Naive thymus-derived CD4-positive, alpha-beta T cell (primary cell): ENCODE results near the gene WNT4. TPM values are rescaled to one million over a fixed set of nuclear protein-coding genes. Genes with fewer than 3 reads are reported as not detected.

Experiments used
- ATAC-seq: fragments of 150-1000 bp; cut with Tn5 transposase; 2 replicates; pipeline ENCODE4 v1.10.0; 2021; ENCODE audit warnings: mild to moderate bottlenecking, moderate library complexity
- CTCF ChIA-PET: fragments of 350-600 bp; sonication (Branson Sonifier 250); formaldehyde crosslinking; loops from one replicate; lab custom pipeline; 2021; ENCODE audit warnings: antibody characterized with exemption; lab: Charles Lee
- POLR2A ChIA-PET: fragments of 350-600 bp; sonication (Branson Sonifier 250); formaldehyde crosslinking; loops from one replicate; lab custom pipeline; 2021; ENCODE audit warnings: antibody characterized with exemption, inconsistent platforms; lab: Charles Lee
- DNase-seq, 9 donors: peaks; one replicate each; pipeline versions ENCODE4 v3.0.0 to v3.0.0-alpha.2; 2020 to 2022; ENCODE audit warnings: mixed read lengths in 1 of 9
- H3K27ac ChIP-seq: one replicate; pipeline ENCODE4 v1.7.0; 2013; ENCODE audit warnings: mild to moderate bottlenecking, low read depth, low read length, moderate library complexity
- H3K27me3 ChIP-seq, 2 donors: one replicate each; pipeline ENCODE4 v1.7.0; 2013; ENCODE audit warnings: low read length in 2 of 2, mild to moderate bottlenecking in 2 of 2, moderate library complexity in 2 of 2; ENCODE audit not compliant: control insufficient read depth in 2 of 2, insufficient read depth in 2 of 2
- H3K36me3 ChIP-seq, 3 experiments: 1 replicate in 2 of 3; 2 replicates in 1 of 3; pipeline ENCODE4 v1.7.0; 2013; ENCODE audit warnings: low read length in 3 of 3, mild to moderate bottlenecking in 3 of 3, moderate library complexity in 1 of 3; ENCODE audit not compliant: insufficient read depth in 3 of 3, control insufficient read depth in 2 of 3
- H3K4me1 ChIP-seq, 2 donors: one replicate each; pipeline ENCODE4 v1.7.0; 2013; ENCODE audit warnings: low read length in 2 of 2, mild to moderate bottlenecking in 2 of 2, moderate library complexity in 1 of 2; ENCODE audit not compliant: control insufficient read depth in 2 of 2, insufficient read depth in 2 of 2
- H3K4me3 ChIP-seq: 2 replicates; pipeline ENCODE4 v1.7.0; 2013; ENCODE audit warnings: mild to moderate bottlenecking, low read length
- H3K9me3 ChIP-seq, 3 experiments: 1 replicate in 2 of 3; 2 replicates in 1 of 3; pipeline ENCODE4 v1.7.0; 2013; ENCODE audit warnings: low read length in 3 of 3; ENCODE audit not compliant: control insufficient read depth in 2 of 3
- H3K27ac Mint-ChIP-seq, 9 donors: one replicate each; pipeline ENCODE4 v1.8.0; 2020 to 2022; ENCODE audit warnings: mixed read lengths in 9 of 9, mild to moderate bottlenecking in 8 of 9, moderate library complexity in 5 of 9, inconsistent platforms in 2 of 9
- H3K27me3 Mint-ChIP-seq, 5 donors: one replicate each; pipeline ENCODE4 v1.8.0; 2021 to 2022; ENCODE audit warnings: mixed read lengths in 5 of 5, mild to moderate bottlenecking in 1 of 5
- H3K36me3 Mint-ChIP-seq, 5 donors: one replicate each; pipeline ENCODE4 v1.8.0; 2020 to 2022; ENCODE audit warnings: mixed read lengths in 5 of 5, mild to moderate bottlenecking in 3 of 5, inconsistent platforms in 1 of 5
- H3K4me1 Mint-ChIP-seq, 7 donors: one replicate each; pipeline ENCODE4 v1.8.0; 2020 to 2022; ENCODE audit warnings: mixed read lengths in 7 of 7, mild to moderate bottlenecking in 3 of 7, inconsistent platforms in 1 of 7
- H3K4me3 Mint-ChIP-seq, 10 donors: one replicate each; pipeline ENCODE4 v1.8.0; 2020 to 2022; ENCODE audit warnings: mild to moderate bottlenecking in 10 of 10, mixed read lengths in 10 of 10, moderate library complexity in 6 of 10, inconsistent platforms in 2 of 10
- H3K9me3 Mint-ChIP-seq, 11 donors: one replicate each; pipeline ENCODE4 v1.8.0; 2020 to 2022; ENCODE audit warnings: mixed read lengths in 11 of 11, mild to moderate bottlenecking in 4 of 11, inconsistent platforms in 1 of 11, moderate library complexity in 1 of 11
- intact Hi-C, 2 donors: fragments of 100-400 bp; cut with micrococcal nuclease; formaldehyde crosslinking; loops; one replicate each; pipeline ENCODE4 v1.15.1; 2023
- polyA plus RNA-seq, 2 donors: library from polyadenylated mRNA; unstranded; fragments of 300-500 nt; fragmentation: Illumina TruSeq; gene quantifications; one replicate each; pipeline ENCODE4 v1.2.3, GENCODE V29; 2021
- total RNA-seq, 6 experiments: library from RNA in 5 of 6; stranded (reverse) in 5 of 6; gene quantifications; 1 replicate in 5 of 6; 2 replicates in 1 of 6; pipeline ENCODE4 v1.2.3 and lab custom pipeline; 2021 to 2026

The WNT4 gene
- total and polyA plus RNA-seq, 7 experiments from 2014 or later: 0.05 TPM; not detected in 6

GRCh38 chr1:22115286-22115685, 27.6 kb downstream of the WNT4 start:
- Histone ChIP-seq H3K27ac (no peak overlapping the region), H3K4me3 (no peak overlapping the region), H3K27me3 (no peaks in the 10 kb centered on the region), H3K4me1 (no peaks in the 10 kb centered on the region), H3K36me3 (peaks cover 0 to 84% (median 3%) of the 10 kb centered on the region in 3 experiments), H3K9me3 (no peaks in the 10 kb centered on the region)
- CTCF ChIA-PET: interaction anchor here (1.3 kb wide), 1 partner anchor 10 kb away, joined by 6 read pairs; no protein-coding TSS in a partner anchor
- POLR2A ChIA-PET: no interaction called here
- intact Hi-C loops: no loop called here
- Mint-ChIP-seq H3K36me3 (peaks cover 0 to 35% (median 10%) of the 10 kb centered on the region in 5 donors), H3K9me3 (no peaks in the 10 kb centered on the region), H3K4me1 (peaks cover 22 to 44% (median 39%) of the 10 kb centered on the region in 7 donors), H3K4me3 (no peak overlapping the region), H3K27ac (peak overlapping the region in 8 of 9 donors; percentile 32 to 89 (median 79)), H3K27me3 (no peaks in the 10 kb centered on the region)
- no peak for DNase-seq
- ATAC-seq: no peak

- H3K27ac Mint-ChIP-seq: peak overlapping the region in 6 of 9 donors; percentile 2 to 89 (median 66)
- H3K4me3 ChIP-seq: no peak overlapping the region
- H3K36me3 ChIP-seq: peaks cover 0 to 77% (median 3%) of the 10 kb centered on the region in 3 experiments
- H3K9me3 Mint-ChIP-seq: no peaks in the 10 kb centered on the region
- no peaks in the 10 kb centered on the region for H3K27me3 ChIP-seq
- H3K27ac ChIP-seq: no peak overlapping the region
- peaks cover 22 to 45% (median 40%) of the 10 kb centered on the region in 7 donors for H3K4me1 Mint-ChIP-seq
- no peak overlapping the region for H3K4me3 Mint-ChIP-seq
- ChIA-PET POLR2A (interaction anchor here (0.6 kb wide), 1 partner anchor 8 kb away, joined by 3 read pairs; no protein-coding TSS in a partner anchor), CTCF (interaction anchor here (0.6 to 1.3 kb wide), 2 partner anchors 9 to 232 kb away, joined by 3 to 6 read pairs; no protein-coding TSS in a partner anchor)
- no peaks in the 10 kb centered on the region for H3K9me3 ChIP-seq
- no peak for DNase-seq
- no peaks in the 10 kb centered on the region for H3K4me1 ChIP-seq
- ATAC-seq: no peak
- peaks cover 0 to 31% (median 10%) of the 10 kb centered on the region in 5 donors for H3K36me3 Mint-ChIP-seq
- H3K27me3 Mint-ChIP-seq: no peaks in the 10 kb centered on the region
- intact Hi-C loops: no loop called here
Measured at GRCh38 chr1:22114083-22115012, 28.5 kb downstream of the WNT4 start.

GRCh38 chr1:22112554-22112953, 30.3 kb downstream of the WNT4 start:
- H3K27ac ChIP-seq: no peak overlapping the region
- peaks cover 30 to 56% (median 52%) of the 10 kb centered on the region in 7 donors for H3K4me1 Mint-ChIP-seq
- H3K27me3 Mint-ChIP-seq: no peaks in the 10 kb centered on the region
- H3K4me1 ChIP-seq: no peaks in the 10 kb centered on the region
- no peaks in the 10 kb centered on the region for H3K27me3 ChIP-seq
- H3K36me3 ChIP-seq: peaks cover 0 to 75% (median 3%) of the 10 kb centered on the region in 3 experiments
- DNase-seq (no peak), ATAC-seq (no peak)
- intact Hi-C loops: no loop called here
- no peak overlapping the region for H3K4me3 ChIP-seq
- peaks cover 0 to 37% (median 9%) of the 10 kb centered on the region in 5 donors for H3K36me3 Mint-ChIP-seq
- peak overlapping the region in 6 of 9 donors; percentile 28 to 82 (median 68) for H3K27ac Mint-ChIP-seq
- ChIA-PET CTCF (interaction anchor here (0.7 kb wide), 1 partner anchor 93 kb away, joined by 4 read pairs; no protein-coding TSS in a partner anchor), POLR2A (interaction anchor here (0.6 kb wide), 1 partner anchor 73 kb away, joined by 3 read pairs; no protein-coding TSS in a partner anchor)
- H3K9me3 ChIP-seq: no peaks in the 10 kb centered on the region
- H3K4me3 Mint-ChIP-seq: no peak overlapping the region
- no peaks in the 10 kb centered on the region for H3K9me3 Mint-ChIP-seq

GRCh38 chr1:22111620-22112019, 31.3 kb downstream of the WNT4 start:
- H3K4me1 Mint-ChIP-seq: peaks cover 28 to 63% (median 49%) of the 10 kb centered on the region in 7 donors
- H3K9me3 ChIP-seq: no peaks in the 10 kb centered on the region
- intact Hi-C loops: no loop called here
- H3K36me3 ChIP-seq: peaks cover 0 to 69% (median 3%) of the 10 kb centered on the region in 3 experiments
- CTCF ChIA-PET: interaction anchor here (0.6 kb wide), 2 partner anchors 311 to 1385 kb away, joined by 3 read pairs; no protein-coding TSS in a partner anchor
- POLR2A ChIA-PET: no interaction called here
- ATAC-seq (no peak), DNase-seq (no peak)
- H3K36me3 Mint-ChIP-seq: peaks cover 0 to 37% (median 9%) of the 10 kb centered on the region in 5 donors
- no peak overlapping the region for H3K4me3 Mint-ChIP-seq
- H3K9me3 Mint-ChIP-seq: no peaks in the 10 kb centered on the region
- H3K27ac Mint-ChIP-seq: peak overlapping the region in 5 of 9 donors; percentile 57 to 82 (median 75)
- H3K27me3 Mint-ChIP-seq: no peaks in the 10 kb centered on the region
- no peaks in the 10 kb centered on the region for H3K4me1 ChIP-seq
- peak overlapping the region; percentile 46 for H3K27ac ChIP-seq
- no peak overlapping the region for H3K4me3 ChIP-seq
- H3K27me3 ChIP-seq: no peaks in the 10 kb centered on the region

- CTCF ChIA-PET: interaction anchor here (0.6 kb wide), 1 partner anchor 1386 kb away, joined by 3 read pairs; no protein-coding TSS in a partner anchor
- Mint-ChIP-seq H3K27me3 (no peaks in the 10 kb centered on the region), H3K4me1 (peaks cover 28 to 68% (median 49%) of the 10 kb centered on the region in 7 donors), H3K36me3 (peaks cover 0 to 37% (median 9%) of the 10 kb centered on the region in 5 donors), H3K9me3 (no peaks in the 10 kb centered on the region), H3K4me3 (no peak overlapping the region), H3K27ac (peak overlapping the region in 7 of 9 donors; percentile 39 to 82 (median 70))
- no peak overlapping the region for H3K4me3 ChIP-seq
- no peaks in the 10 kb centered on the region for H3K4me1 ChIP-seq
- no peaks in the 10 kb centered on the region for H3K27me3 ChIP-seq
- POLR2A ChIA-PET: no interaction called here
- H3K9me3 ChIP-seq: no peaks in the 10 kb centered on the region
- no peak for DNase-seq
- H3K36me3 ChIP-seq: peaks cover 0 to 66% (median 3%) of the 10 kb centered on the region in 3 experiments
- intact Hi-C loops: no loop called here
- no peak overlapping the region for H3K27ac ChIP-seq
- no peak for ATAC-seq
Measured at GRCh38 chr1:22111115-22111514, 31.8 kb downstream of the WNT4 start.

- Histone ChIP-seq H3K4me3 (no peak overlapping the region), H3K4me1 (peaks cover 6% of the 10 kb centered on the region in 2 donors), H3K36me3 (peaks cover 0 to 58% (median 3%) of the 10 kb centered on the region in 3 experiments), H3K9me3 (no peaks in the 10 kb centered on the region), H3K27ac (no peak overlapping the region), H3K27me3 (no peaks in the 10 kb centered on the region)
- Mint-ChIP-seq H3K36me3 (peaks cover 0 to 32% (median 7%) of the 10 kb centered on the region in 5 donors), H3K4me1 (peaks cover 30 to 66% (median 46%) of the 10 kb centered on the region in 7 donors), H3K27me3 (no peaks in the 10 kb centered on the region), H3K27ac (peak overlapping the region in 2 of 9 donors; percentile 73 to 82), H3K4me3 (no peak overlapping the region), H3K9me3 (no peaks in the 10 kb centered on the region)
- no peak for ATAC-seq
- intact Hi-C loops: no loop called here
- ChIA-PET POLR2A (interaction anchor here (0.8 kb wide), 1 partner anchor 932 kb away, joined by 6 read pairs; no protein-coding TSS in a partner anchor), CTCF (no interaction called here)
- no peak for DNase-seq
Measured at GRCh38 chr1:22110016-22110415, 32.9 kb downstream of the WNT4 start.
